Right cardiac atrium (tissue), 5 donors: ENCODE data around the gene LRRK1. TPM values are rescaled to one million over a fixed set of nuclear protein-coding genes. Genes with fewer than 3 reads are reported as not detected.

Experiments used
- ATAC-seq, 2 donors: fragments of 200-7000 bp; cut with Tn5 transposase; one replicate each; pipeline versions ENCODE4 v1.8.0 to v1.9.1; 2020; ENCODE audit warnings: moderate library complexity in 2 of 2, mild to moderate bottlenecking in 1 of 2
- DNase-seq, 3 donors: peaks; one replicate each; pipeline ENCODE4 v3.0.0-alpha.2; 2020
- H3K27ac ChIP-seq: one replicate; pipeline ENCODE4 v1.5.1; 2013; ENCODE audit warnings: mild to moderate bottlenecking, low read length, control low read depth, moderate library complexity
- H3K27me3 ChIP-seq: one replicate; pipeline ENCODE4 v1.6.1; 2013; ENCODE audit not compliant: control insufficient read depth, insufficient read depth
- H3K4me1 ChIP-seq: one replicate; pipeline ENCODE4 v1.6.1; 2013; ENCODE audit warnings: low read length; ENCODE audit not compliant: control insufficient read depth, insufficient read depth
- H3K4me3 ChIP-seq: one replicate; pipeline ENCODE4 v1.5.1; 2013; ENCODE audit warnings: low read length, control low read depth
- H3K9me3 ChIP-seq: one replicate; pipeline ENCODE4 v1.6.1; 2013; ENCODE audit warnings: low read length; ENCODE audit not compliant: control insufficient read depth
- WGBS: extraction: QIAGEN DNeasy Blood & Tissue Kit; methylation state at CpG from one replicate; pipeline ENCODE4 v1.1.7; 2013; 5-methylcytosine and 5-hydroxymethylcytosine counted together
- intact Hi-C, 4 donors: fragments of 100-400 bp; cut with DNase I; formaldehyde crosslinking; loops; one replicate each; pipeline versions ENCODE4 v1.11.0 to v1.14.0; 2022 to 2023
- polyA plus RNA-seq: library from polyadenylated mRNA; stranded (reverse); fragments of 200-250 nt; gene quantifications from one replicate; pipeline ENCODE4 v1.2.3, GENCODE V29; 2013
- total RNA-seq, 4 donors: library from RNA; stranded (reverse); fragmentation: NEBNext Ultra II Directional; extraction: Animal tissue kit (Norgen Biotek cat#: 25700); gene quantifications; one replicate each; pipeline ENCODE4 v1.2.1, GENCODE V29; 2021
- donor health status: healthy with polysubstance abuse.
- donor health status: DM: no; HTN: yes; CAD: no.
- donor health status: DM: no; HTN: no; CAD: no.
- donor health status: DM: no; HTN: yes; CAD: no; lungs with severe emphysema.
- donor health status: DM: yes; HTN: yes; CAD: no.

LRRK1 gene
- total and polyA plus RNA-seq, 5 donors = 2.9 to 7.6 (median 5.1) TPM

- Histone ChIP-seq H3K9me3 (no peaks in the 10 kb centered on the region), H3K4me3 (no peak overlapping the region), H3K27me3 (no peaks in the 10 kb centered on the region), H3K27ac (no peak overlapping the region), H3K4me1 (no peaks in the 10 kb centered on the region)
- intact Hi-C loops = no loop called here
- WGBS = 86% methylated on average over 19 of the region's 19 CpGs
- DNase-seq (peak in 1 of 3 donors; percentile 41), ATAC-seq (no peak)
Measured at GRCh38 chr15:101113114-101114005, 194.2 kb downstream of the LRRK1 start.

- intact Hi-C loops = no loop called here
- Histone ChIP-seq H3K27ac (no peak overlapping the region), H3K4me3 (no peak overlapping the region), H3K27me3 (no peaks in the 10 kb centered on the region), H3K9me3 (no peaks in the 10 kb centered on the region), H3K4me1 (no peaks in the 10 kb centered on the region)
- WGBS = 73% methylated on average over 10 of the region's 10 CpGs
- DNase-seq = peak in 1 of 3 donors; percentile 42
- ATAC-seq = no peak
Measured at GRCh38 chr15:101114166-101114565, 195.0 kb downstream of the LRRK1 start.

- no peaks in the 10 kb centered on the region for H3K9me3 ChIP-seq
- no peak overlapping the region for H3K4me3 ChIP-seq
- H3K27me3 ChIP-seq = no peaks in the 10 kb centered on the region
- ATAC-seq = no peak
- WGBS = 98% methylated on average over 4 of the region's 4 CpGs
- H3K4me1 ChIP-seq = no peaks in the 10 kb centered on the region
- peak in 1 of 3 donors; percentile 43 for DNase-seq
- no peak overlapping the region for H3K27ac ChIP-seq
- intact Hi-C loops = no loop called here
Measured at GRCh38 chr15:101114610-101115009, 195.5 kb downstream of the LRRK1 start.

GRCh38 chr15:101115393-101115785 lies 196.2 kb downstream of the LRRK1 start:
- no peak overlapping the region for H3K4me3 ChIP-seq
- H3K9me3 ChIP-seq = no peaks in the 10 kb centered on the region
- no peak for ATAC-seq
- peak in 1 of 3 donors; percentile 68 for DNase-seq
- no peaks in the 10 kb centered on the region for H3K27me3 ChIP-seq
- H3K4me1 ChIP-seq = no peaks in the 10 kb centered on the region
- 56% methylated on average over 9 of the region's 9 CpGs for WGBS
- H3K27ac ChIP-seq = no peak overlapping the region
- intact Hi-C loops = no loop called here

- Histone ChIP-seq H3K4me1 (peaks cover 3% of the 10 kb centered on the region), H3K27ac (no peak overlapping the region), H3K27me3 (no peaks in the 10 kb centered on the region), H3K9me3 (no peaks in the 10 kb centered on the region), H3K4me3 (no peak overlapping the region)
- intact Hi-C loops = no loop called here
- WGBS = 54% methylated on average over 17 of the region's 17 CpGs
- ATAC-seq (peak; percentile 48 to 62), DNase-seq (peak in 2 of 3 donors; percentile 82)
Measured at GRCh38 chr15:101115786-101116680, 196.9 kb downstream of the LRRK1 start.

GRCh38 chr15:101116681-101116976 lies 197.5 kb downstream of the LRRK1 start:
- WGBS = 92% methylated on average over 1 of the region's 1 CpG
- H3K27ac ChIP-seq = no peak overlapping the region

GRCh38 chr15:101118116-101118515 lies 199.0 kb downstream of the LRRK1 start:
- intact Hi-C loops = no loop called here

More at GRCh38 chr15:101116681-101116976, 197.5 kb downstream of the LRRK1 start:
- Histone ChIP-seq H3K4me1 (peaks cover 3% of the 10 kb centered on the region), H3K9me3 (no peaks in the 10 kb centered on the region), H3K4me3 (no peak overlapping the region), H3K27me3 (no peaks in the 10 kb centered on the region)
- intact Hi-C loops = no loop called here
- DNase-seq = no peak
- ATAC-seq = no peak

GRCh38 chr15:101118615-101119014 lies 199.5 kb downstream of the LRRK1 start:
- no peak overlapping the region for H3K27ac ChIP-seq
- H3K4me3 ChIP-seq = no peak overlapping the region
- no peaks in the 10 kb centered on the region for H3K9me3 ChIP-seq
- DNase-seq = peak in 1 of 3 donors; percentile 32
- intact Hi-C loops = no loop called here
- no peak for ATAC-seq
- H3K27me3 ChIP-seq = no peaks in the 10 kb centered on the region
- H3K4me1 ChIP-seq = peaks cover 5% of the 10 kb centered on the region
- WGBS = 96% methylated on average over 10 of the region's 10 CpGs

More at GRCh38 chr15:101118116-101118515, 199.0 kb downstream of the LRRK1 start:
- 97% methylated on average over 9 of the region's 9 CpGs for WGBS
- no peak for ATAC-seq
- no peaks in the 10 kb centered on the region for H3K27me3 ChIP-seq
- no peak for DNase-seq
- H3K4me3 ChIP-seq = no peak overlapping the region
- peaks cover 5% of the 10 kb centered on the region for H3K4me1 ChIP-seq
- no peak overlapping the region for H3K27ac ChIP-seq
- H3K9me3 ChIP-seq = no peaks in the 10 kb centered on the region

GRCh38 chr15:101119181-101119580 lies 200.0 kb downstream of the LRRK1 start:
- 89% methylated on average over 2 of the region's 2 CpGs for WGBS
- no peak overlapping the region for H3K4me3 ChIP-seq
- intact Hi-C loops = no loop called here
- ATAC-seq = no peak
- H3K4me1 ChIP-seq = peaks cover 5% of the 10 kb centered on the region
- no peaks in the 10 kb centered on the region for H3K27me3 ChIP-seq
- H3K9me3 ChIP-seq = no peaks in the 10 kb centered on the region
- no peak overlapping the region for H3K27ac ChIP-seq
- DNase-seq = peak in 1 of 3 donors; percentile 10
